Esophagus squamous epithelium (tissue), 4 donors: ENCODE results near the gene ENAM.

Experiments used
- CTCF ChIP-seq, 6 experiments: fragments of 450-650 bp in 4 of 6; fragments of 200-600 bp in 2 of 6; sonication (generic) in 2 of 6; IDR thresholded peaks; one replicate each; pipeline ENCODE4 v1.5.1; 2016 to 2019; ENCODE audit warnings: antibody characterized with exemption in 6 of 6, mild to moderate bottlenecking in 4 of 6, moderate library complexity in 4 of 6
- POLR2A ChIP-seq, 4 donors: fragments of 450-650 bp; IDR thresholded peaks; one replicate each; pipeline ENCODE4 v1.6.1; 2017; ENCODE audit warnings: antibody characterized with exemption in 4 of 4, mild to moderate bottlenecking in 4 of 4, moderate library complexity in 3 of 4

- TF ChIP-seq POLR2A (IDR thresholded peaks at IDR 0.05), result no peak
- no peak for TF ChIP-seq CTCF (IDR thresholded peaks at IDR 0.05)
Observed at GRCh38 chr4:70614184-70614555, 14.4 kb upstream of the ENAM start.
